WTC11 (cell line): ENCODE measurements around the gene RYR3.

Experiments used
- ATF2 ChIP-seq: sonication (generic); formaldehyde crosslinking; IDR thresholded peaks from 2 replicates; pipeline ENCODE4 v1.8.1; 2022; ENCODE audit warnings: low read depth, missing genetic modification reagents, borderline replicate concordance
- E2F4 ChIP-seq: sonication (generic); formaldehyde crosslinking; IDR thresholded peaks from 2 replicates; pipeline ENCODE4 v1.8.1; 2022; ENCODE audit warnings: low read depth, mild to moderate bottlenecking, moderate library complexity, missing genetic modification reagents, borderline replicate concordance
- JAZF1 ChIP-seq: fragments of 250-450 bp; sonication (Bioruptor Pico); IDR thresholded peaks from 2 replicates; pipeline ENCODE4 v1.9.0; 2021; ENCODE audit warnings: moderate library complexity, mild to moderate bottlenecking, inconsistent platforms
- NFE2L1 ChIP-seq: sonication (generic); formaldehyde crosslinking; IDR thresholded peaks from 2 replicates; pipeline ENCODE4 v1.8.1; 2023; ENCODE audit warnings: missing genetic modification reagents
- NR2C2 ChIP-seq: sonication (generic); formaldehyde crosslinking; IDR thresholded peaks from 2 replicates; pipeline ENCODE4 v1.8.0; 2022; ENCODE audit warnings: mild to moderate bottlenecking, missing genetic modification reagents
- TEAD4 ChIP-seq: sonication (generic); formaldehyde crosslinking; IDR thresholded peaks from 2 replicates; pipeline ENCODE4 v1.8.0; 2022; ENCODE audit warnings: mild to moderate bottlenecking, missing genetic modification reagents
- ZBTB21 ChIP-seq: sonication (generic); formaldehyde crosslinking; IDR thresholded peaks from 2 replicates; pipeline ENCODE4 v1.8.1; 2023; ENCODE audit warnings: mild to moderate bottlenecking, missing genetic modification reagents, borderline replicate concordance
- ZNF396 ChIP-seq: fragments of 250-450 bp; sonication (Bioruptor Pico); IDR thresholded peaks from 2 replicates; pipeline ENCODE4 v1.8.0; 2021; ENCODE audit warnings: mild to moderate bottlenecking, moderate library complexity, borderline replicate concordance
- ZNF423 ChIP-seq: fragments of 250-450 bp; sonication (Bioruptor Pico); IDR thresholded peaks from 2 replicates; pipeline ENCODE4 v2.1.2; 2022; ENCODE audit warnings: mild to moderate bottlenecking, moderate library complexity
- ZNF512 ChIP-seq: sonication (generic); formaldehyde crosslinking; IDR thresholded peaks from 2 replicates; pipeline ENCODE4 v1.8.1; 2022; ENCODE audit warnings: missing genetic modification reagents, borderline replicate concordance
- TF ChIP-seq, protein P1 (sequence below): fragments of 200-600 bp; IDR thresholded peaks from 2 replicates; pipeline ENCODE4 v1.8.0; 2022; ENCODE audit warnings: antibody characterized with exemption
- TF ChIP-seq, protein P2 (sequence below): sonication (generic); formaldehyde crosslinking; IDR thresholded peaks from 2 replicates; pipeline ENCODE4 v1.8.1; 2023; ENCODE audit warnings: mild to moderate bottlenecking, missing genetic modification reagents, moderate library complexity
- TF ChIP-seq, protein P3 (sequence below): sonication (generic); formaldehyde crosslinking; IDR thresholded peaks from 2 replicates; pipeline ENCODE4 v1.8.1; 2022; ENCODE audit warnings: mild to moderate bottlenecking, moderate library complexity, missing genetic modification reagents

DNA sequence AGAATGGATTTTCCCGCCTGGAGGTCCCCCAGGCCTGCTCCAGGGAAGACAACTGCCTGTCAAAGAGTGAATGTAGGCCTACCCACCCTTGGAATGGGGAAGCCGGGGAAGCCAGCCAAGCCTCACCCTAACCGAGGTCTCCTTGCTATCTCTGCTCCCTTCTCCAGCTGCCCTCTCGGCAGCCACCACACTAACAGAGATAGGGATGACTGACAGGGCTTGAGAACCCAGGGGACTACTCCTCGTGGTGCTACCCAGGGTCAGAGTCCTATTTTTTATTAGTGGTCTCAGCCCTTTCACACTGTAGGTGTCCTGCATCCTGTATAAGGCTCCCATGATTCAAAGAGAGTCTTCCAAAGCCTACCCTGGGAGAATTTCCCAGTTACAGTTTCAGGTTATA lies 496.9 kb downstream of the RYR3 start:
- TF ChIP-seq, protein P1, sequence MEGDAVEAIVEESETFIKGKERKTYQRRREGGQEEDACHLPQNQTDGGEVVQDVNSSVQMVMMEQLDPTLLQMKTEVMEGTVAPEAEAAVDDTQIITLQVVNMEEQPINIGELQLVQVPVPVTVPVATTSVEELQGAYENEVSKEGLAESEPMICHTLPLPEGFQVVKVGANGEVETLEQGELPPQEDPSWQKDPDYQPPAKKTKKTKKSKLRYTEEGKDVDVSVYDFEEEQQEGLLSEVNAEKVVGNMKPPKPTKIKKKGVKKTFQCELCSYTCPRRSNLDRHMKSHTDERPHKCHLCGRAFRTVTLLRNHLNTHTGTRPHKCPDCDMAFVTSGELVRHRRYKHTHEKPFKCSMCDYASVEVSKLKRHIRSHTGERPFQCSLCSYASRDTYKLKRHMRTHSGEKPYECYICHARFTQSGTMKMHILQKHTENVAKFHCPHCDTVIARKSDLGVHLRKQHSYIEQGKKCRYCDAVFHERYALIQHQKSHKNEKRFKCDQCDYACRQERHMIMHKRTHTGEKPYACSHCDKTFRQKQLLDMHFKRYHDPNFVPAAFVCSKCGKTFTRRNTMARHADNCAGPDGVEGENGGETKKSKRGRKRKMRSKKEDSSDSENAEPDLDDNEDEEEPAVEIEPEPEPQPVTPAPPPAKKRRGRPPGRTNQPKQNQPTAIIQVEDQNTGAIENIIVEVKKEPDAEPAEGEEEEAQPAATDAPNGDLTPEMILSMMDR, result no peak
- TF ChIP-seq E2F4 (CRISPR knock-in tag) (no peak), ZNF396 (CRISPR knock-in tag) (no peak), ZNF512 (CRISPR knock-in tag) (no peak), ZNF423 (CRISPR knock-in tag) (no peak), NFE2L1 (CRISPR knock-in tag) (no peak), TEAD4 (CRISPR knock-in tag) (no peak), NR2C2 (no peak), ATF2 (CRISPR knock-in tag) (no peak), JAZF1 (CRISPR knock-in tag) (no peak), ZBTB21 (CRISPR knock-in tag) (no peak)
- TF ChIP-seq, protein P2, sequence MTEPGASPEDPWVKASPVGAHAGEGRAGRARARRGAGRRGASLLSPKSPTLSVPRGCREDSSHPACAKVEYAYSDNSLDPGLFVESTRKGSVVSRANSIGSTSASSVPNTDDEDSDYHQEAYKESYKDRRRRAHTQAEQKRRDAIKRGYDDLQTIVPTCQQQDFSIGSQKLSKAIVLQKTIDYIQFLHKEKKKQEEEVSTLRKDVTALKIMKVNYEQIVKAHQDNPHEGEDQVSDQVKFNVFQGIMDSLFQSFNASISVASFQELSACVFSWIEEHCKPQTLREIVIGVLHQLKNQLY (CRISPR knock-in tag), result no peak
- TF ChIP-seq, protein P3, sequence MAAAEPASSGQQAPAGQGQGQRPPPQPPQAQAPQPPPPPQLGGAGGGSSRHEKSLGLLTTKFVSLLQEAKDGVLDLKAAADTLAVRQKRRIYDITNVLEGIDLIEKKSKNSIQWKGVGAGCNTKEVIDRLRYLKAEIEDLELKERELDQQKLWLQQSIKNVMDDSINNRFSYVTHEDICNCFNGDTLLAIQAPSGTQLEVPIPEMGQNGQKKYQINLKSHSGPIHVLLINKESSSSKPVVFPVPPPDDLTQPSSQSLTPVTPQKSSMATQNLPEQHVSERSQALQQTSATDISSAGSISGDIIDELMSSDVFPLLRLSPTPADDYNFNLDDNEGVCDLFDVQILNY (CRISPR knock-in tag), result no peak
